ENCODE data around the gene TAS2R13. TPM values are rescaled to one million over a fixed set of nuclear protein-coding genes. Genes with fewer than 3 reads are reported as not detected.

The TAS2R13 gene
- total and polyA plus RNA-seq, 12 donors = 0.03 to 16.4 (median 1.6) TPM; not detected in 2

DNA sequence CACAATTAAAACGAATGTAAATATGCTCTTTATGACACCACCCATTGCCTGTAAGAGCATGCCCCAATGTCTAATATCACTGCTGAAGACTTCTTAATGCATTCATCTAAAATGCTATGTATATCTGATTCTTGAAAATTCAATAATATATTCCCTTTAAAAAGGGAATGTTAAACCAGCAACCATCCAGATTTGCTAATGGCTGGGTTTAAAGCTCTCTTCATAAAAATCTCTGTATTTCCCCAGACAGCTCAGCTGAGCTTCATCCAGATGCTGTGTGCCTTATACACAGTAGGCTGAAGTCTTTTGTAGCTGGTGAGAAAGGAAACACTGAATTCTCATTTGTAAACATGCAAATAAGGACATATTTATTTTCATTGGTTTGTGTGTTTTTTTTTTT lies 29.8 kb upstream of the TAS2R13 start, which contains the start of gene TAS2R14:
TAS2R14 (minus strand) TSS at position 101 of the 400 bp plus-strand sequence; CDS start at position 45, 56 bp downstream.
- Histone ChIP-seq H3K27me3 (no peaks in the 10 kb centered on the region), H3K4me3 (no peak within 1 kb of the TSS), H3K36me3 (replicated peaks in 1 of 2) (no peaks in the 10 kb centered on the region), H3K27ac (no peak within 1 kb of the TSS), H3K4me1 (replicated peaks in 1 of 2) (no peaks in the 10 kb centered on the region), H3K9me3 (replicated peaks in 1 of 3) (no peaks in the 10 kb centered on the region)
- intact Hi-C loops (cut with DNase I) = no loop called here
- WGBS, 4 donors = 74 to 88% (median 78%) methylated on average over 1 of the region's 1 CpG
- no peak for TF ChIP-seq POLR2A (IDR thresholded peaks at IDR 0.05)
- TF ChIP-seq, protein P1, sequence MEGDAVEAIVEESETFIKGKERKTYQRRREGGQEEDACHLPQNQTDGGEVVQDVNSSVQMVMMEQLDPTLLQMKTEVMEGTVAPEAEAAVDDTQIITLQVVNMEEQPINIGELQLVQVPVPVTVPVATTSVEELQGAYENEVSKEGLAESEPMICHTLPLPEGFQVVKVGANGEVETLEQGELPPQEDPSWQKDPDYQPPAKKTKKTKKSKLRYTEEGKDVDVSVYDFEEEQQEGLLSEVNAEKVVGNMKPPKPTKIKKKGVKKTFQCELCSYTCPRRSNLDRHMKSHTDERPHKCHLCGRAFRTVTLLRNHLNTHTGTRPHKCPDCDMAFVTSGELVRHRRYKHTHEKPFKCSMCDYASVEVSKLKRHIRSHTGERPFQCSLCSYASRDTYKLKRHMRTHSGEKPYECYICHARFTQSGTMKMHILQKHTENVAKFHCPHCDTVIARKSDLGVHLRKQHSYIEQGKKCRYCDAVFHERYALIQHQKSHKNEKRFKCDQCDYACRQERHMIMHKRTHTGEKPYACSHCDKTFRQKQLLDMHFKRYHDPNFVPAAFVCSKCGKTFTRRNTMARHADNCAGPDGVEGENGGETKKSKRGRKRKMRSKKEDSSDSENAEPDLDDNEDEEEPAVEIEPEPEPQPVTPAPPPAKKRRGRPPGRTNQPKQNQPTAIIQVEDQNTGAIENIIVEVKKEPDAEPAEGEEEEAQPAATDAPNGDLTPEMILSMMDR (IDR thresholded peaks at IDR 0.05) = no peak
- DNase-seq = no peak

DNA sequence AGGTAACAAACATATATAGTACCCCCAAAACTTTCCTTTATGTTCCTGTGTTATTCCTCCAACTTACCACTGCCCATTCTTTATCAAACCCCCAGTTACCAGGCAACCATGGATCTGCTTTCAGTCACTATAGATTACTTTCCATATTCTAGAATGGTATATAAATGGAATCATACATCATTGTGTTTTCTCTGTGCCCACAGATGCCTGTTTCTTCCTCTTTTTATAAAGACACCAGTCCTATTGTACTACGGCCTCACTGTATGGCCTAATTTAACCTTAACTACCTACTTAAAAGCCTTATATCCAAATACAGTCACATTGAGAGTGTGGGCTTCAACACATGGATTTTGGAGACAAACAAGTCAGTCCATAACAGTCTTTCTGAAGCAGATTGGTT lies 27.1 kb upstream of the TAS2R13 start:
- H3K36me3 ChIP-seq (replicated peaks in 1 of 2) = no peaks in the 10 kb centered on the region
- 88 to 93% (median 88%) methylated on average over 1 of the region's 1 CpG for WGBS, 4 donors

DNA sequence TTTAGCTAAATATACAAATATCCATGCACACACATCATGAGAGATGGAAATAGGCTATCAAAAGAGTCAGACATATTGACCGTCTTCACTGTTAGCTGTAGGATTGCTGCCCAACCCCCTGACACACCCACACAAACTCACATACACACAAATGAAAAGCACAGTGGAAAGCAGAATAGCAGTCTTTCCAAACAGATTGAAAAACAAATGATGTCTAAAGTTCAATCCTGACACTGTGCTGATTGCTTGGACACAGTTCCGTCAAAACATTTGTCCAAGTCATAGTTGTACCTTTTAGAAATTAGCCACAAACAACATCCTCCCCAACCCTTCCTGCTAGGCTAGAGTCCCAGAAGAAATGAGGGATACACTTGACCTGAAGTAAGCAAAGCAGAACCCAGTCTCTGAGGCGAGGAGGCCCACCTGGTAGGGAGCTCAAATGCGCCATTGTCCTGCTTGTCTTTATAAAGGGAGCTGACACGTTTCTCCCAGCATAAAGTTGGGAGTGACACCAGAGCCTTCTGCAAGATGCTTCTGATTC lies 19.5 kb upstream of the TAS2R13 start, which contains the start of gene PRH2:
PRH2 (plus strand) TSS at position 491 of the 541 bp plus-strand sequence; CDS start at position 529, 38 bp downstream.
- Histone ChIP-seq H3K4me1 (replicated peaks in 1 of 2) (no peaks in the 10 kb centered on the region), H3K36me3 (replicated peaks in 1 of 2) (no peaks in the 10 kb centered on the region), H3K27ac (no peak within 1 kb of the TSS), H3K27me3 (no peaks in the 10 kb centered on the region), H3K4me3 (no peak within 1 kb of the TSS), H3K9me3 (replicated peaks in 1 of 3) (no peaks in the 10 kb centered on the region)
- DNase-seq = no peak
- intact Hi-C loops (cut with DNase I) = no loop called here
- TF ChIP-seq, protein P1 (IDR thresholded peaks at IDR 0.05) = no peak
- TF ChIP-seq POLR2A (IDR thresholded peaks at IDR 0.05) = no peak
- 95 to 99% (median 97%) methylated on average over 5 of the region's 5 CpGs for WGBS, 4 donors

More for the DNA sequence above, 27.1 kb upstream of the TAS2R13 start:
- Histone ChIP-seq H3K4me3 (no peak overlapping the region), H3K27ac (no peak overlapping the region), H3K9me3 (replicated peaks in 1 of 3) (no peaks in the 10 kb centered on the region), H3K27me3 (no peaks in the 10 kb centered on the region), H3K4me1 (replicated peaks in 1 of 2) (no peaks in the 10 kb centered on the region)
- intact Hi-C loops (cut with DNase I) = no loop called here
- no peak for DNase-seq
- TF ChIP-seq, protein P1 (IDR thresholded peaks at IDR 0.05) = no peak
- no peak for TF ChIP-seq POLR2A (IDR thresholded peaks at IDR 0.05)

DNA sequence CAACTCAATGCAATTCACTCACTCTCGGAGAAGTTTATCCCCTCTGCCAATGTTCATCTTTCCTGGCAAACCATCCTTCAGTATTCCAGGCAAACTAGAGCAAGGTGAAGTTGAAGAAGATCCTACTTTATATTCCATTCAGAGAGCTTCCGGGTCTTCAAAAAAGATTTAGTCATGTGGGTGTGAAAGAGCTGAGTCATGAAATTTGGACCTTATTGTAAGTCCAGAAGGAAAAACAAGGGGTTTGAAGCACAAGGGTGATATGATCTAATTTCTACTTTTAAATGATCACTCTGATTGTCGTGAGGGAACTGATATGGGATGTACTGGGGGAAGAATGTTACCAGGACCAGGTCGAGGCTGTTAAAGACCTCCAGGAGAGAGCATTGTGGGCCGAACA lies 16.9 kb upstream of the TAS2R13 start:
- 87 to 96% (median 93%) methylated on average over 5 of the region's 5 CpGs for WGBS, 4 donors
- intact Hi-C loops (cut with DNase I) = no loop called here
- Histone ChIP-seq H3K4me1 (replicated peaks in 1 of 2) (no peaks in the 10 kb centered on the region), H3K9me3 (replicated peaks in 1 of 3) (no peaks in the 10 kb centered on the region), H3K27me3 (no peaks in the 10 kb centered on the region), H3K36me3 (replicated peaks in 1 of 2) (no peaks in the 10 kb centered on the region), H3K4me3 (no peak overlapping the region), H3K27ac (no peak overlapping the region)
- TF ChIP-seq, protein P1 (IDR thresholded peaks at IDR 0.05) = no peak
- TF ChIP-seq POLR2A (IDR thresholded peaks at IDR 0.05) = no peak
- DNase-seq = no peak
